Stimulated activated CD8-positive, alpha-beta memory T cell treated with anti-CD3 and anti-CD28 coated beads, Interleukin-2, amount 100 ng/mL, for 48 hours (primary cell): ENCODE data around the gene CHRNB2.

Experiments
- DNase-seq, 2 donors: peaks; one replicate each; pipeline ENCODE4 v3.0.0-alpha.2; 2020; ENCODE audit warnings: low read depth in 2 of 2

Gene CHRNB2

GRCh38 chr1:154611150-154611862, 43.7 kb downstream of the CHRNB2 start:
- DNase-seq = no peak

DNA sequence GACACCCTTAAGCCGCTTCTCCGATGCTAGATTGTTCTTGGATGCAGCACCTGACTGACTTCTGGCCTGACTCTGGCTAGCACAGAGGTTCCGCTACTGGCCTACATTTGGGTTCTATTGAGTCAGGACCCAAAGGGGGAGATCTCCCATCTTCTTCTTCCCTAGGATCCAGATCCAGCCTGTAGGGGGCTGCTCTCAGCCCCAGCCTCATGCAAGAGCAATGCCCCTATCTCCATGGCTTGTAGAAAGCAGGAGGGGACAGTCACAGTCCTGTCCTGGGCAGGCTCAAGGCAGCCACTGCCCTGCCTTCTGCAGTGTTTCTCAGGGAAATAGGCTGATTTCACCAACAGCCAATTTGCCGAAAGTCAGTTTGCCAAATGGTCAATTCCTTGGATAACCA, 46.7 kb downstream of the CHRNB2 start:
- no peak for DNase-seq

- no peak for DNase-seq
These were observed 47.3 kb downstream of the CHRNB2 start for GRCh38 chr1:154614901-154615300.

DNA sequence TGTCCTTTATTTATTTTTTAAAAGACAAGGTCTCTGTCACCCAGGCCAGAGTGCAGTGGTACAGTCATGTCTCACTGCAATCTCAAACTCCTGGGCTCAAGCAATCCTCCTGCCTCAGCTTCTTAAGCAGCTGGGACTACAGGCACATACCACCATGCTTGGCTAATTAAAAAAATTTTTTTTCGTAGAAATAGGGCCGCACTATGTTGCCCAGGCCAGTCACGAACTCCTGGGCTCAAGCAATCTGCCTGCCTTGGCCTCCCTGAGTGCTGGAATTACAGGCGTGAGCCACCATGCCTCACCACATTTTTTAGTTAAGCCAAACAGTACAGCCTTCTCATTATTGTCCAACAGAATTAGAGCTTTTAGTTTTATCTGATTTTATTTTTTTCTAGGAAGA, 47.8 kb downstream of the CHRNB2 start:
- no peak for DNase-seq

GRCh38 chr1:154616659-154617345, 49.2 kb downstream of the CHRNB2 start:
- DNase-seq = no peak

GRCh38 chr1:154619181-154619948, 51.8 kb downstream of the CHRNB2 start:
- no peak for DNase-seq

- DNase-seq = no peak
These were observed 53.2 kb downstream of the CHRNB2 start for GRCh38 chr1:154620751-154621150.

DNA sequence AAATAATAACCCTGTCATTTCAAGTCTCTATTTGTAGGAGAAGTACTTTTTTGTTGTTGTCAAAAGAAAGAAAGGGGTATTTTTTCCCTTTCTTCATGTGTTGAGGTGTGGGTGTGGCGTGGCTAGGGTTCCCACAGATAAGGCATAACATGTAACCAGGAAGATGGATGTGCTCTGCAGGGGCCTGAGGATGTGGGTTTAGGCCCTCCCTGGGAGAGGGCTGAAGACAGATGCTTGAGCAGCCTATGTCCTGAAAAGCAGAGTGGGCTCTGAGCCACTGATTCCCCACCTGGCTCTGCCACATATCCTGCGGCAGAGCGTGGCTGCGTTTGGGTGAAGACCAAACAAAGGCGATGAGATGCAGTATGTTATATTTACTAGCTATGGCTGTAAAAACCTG, 54.3 kb downstream of the CHRNB2 start:
- no peak for DNase-seq

GRCh38 chr1:154622503-154623039, 55.0 kb downstream of the CHRNB2 start:
- no peak for DNase-seq

- no peak for DNase-seq
These were observed 55.8 kb downstream of the CHRNB2 start for GRCh38 chr1:154623358-154623757.

DNA sequence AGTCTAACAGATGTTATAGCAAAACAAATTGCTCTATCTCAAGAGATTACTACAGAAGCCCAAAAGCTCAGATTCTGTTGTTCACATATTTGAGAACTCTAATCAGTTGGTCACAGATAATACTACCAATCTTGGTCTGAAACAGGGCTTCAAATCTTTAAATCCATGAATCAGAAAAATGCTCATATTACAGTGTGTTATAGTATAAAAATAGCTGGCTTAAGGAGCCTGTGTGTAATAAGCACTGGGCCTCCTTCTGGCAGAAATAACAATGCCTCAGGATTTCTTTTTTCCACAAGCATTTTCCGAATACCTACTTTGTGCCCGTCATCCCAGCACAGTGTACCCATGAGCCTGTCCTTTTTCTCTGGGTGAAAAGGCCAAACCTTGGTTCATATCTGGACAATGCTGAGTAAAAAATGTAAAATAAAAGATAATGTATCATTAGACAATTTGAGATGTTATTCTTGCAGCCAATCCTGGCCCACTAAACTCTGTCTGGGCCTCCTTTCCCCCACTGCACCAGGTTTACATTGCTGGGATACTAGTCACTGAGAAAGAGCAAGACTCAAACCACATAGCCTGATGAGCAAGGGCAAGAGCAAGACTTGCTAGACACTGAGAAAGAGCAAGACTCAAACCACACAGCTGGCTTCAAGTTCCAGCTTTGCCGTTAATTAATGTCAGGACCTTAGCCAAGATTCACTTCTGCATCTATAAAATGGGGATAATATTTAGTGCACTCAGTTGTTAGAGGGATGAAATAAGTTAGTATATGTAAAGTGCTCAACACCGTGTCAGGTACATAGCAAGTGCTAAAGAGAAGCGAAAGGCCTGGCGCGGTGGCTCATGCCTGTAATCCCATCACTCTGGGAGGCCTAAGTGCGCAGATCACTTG, 57.4 kb downstream of the CHRNB2 start:
- DNase-seq = no peak

- no peak for DNase-seq
These were observed 59.1 kb downstream of the CHRNB2 start for GRCh38 chr1:154626456-154627256.

DNA sequence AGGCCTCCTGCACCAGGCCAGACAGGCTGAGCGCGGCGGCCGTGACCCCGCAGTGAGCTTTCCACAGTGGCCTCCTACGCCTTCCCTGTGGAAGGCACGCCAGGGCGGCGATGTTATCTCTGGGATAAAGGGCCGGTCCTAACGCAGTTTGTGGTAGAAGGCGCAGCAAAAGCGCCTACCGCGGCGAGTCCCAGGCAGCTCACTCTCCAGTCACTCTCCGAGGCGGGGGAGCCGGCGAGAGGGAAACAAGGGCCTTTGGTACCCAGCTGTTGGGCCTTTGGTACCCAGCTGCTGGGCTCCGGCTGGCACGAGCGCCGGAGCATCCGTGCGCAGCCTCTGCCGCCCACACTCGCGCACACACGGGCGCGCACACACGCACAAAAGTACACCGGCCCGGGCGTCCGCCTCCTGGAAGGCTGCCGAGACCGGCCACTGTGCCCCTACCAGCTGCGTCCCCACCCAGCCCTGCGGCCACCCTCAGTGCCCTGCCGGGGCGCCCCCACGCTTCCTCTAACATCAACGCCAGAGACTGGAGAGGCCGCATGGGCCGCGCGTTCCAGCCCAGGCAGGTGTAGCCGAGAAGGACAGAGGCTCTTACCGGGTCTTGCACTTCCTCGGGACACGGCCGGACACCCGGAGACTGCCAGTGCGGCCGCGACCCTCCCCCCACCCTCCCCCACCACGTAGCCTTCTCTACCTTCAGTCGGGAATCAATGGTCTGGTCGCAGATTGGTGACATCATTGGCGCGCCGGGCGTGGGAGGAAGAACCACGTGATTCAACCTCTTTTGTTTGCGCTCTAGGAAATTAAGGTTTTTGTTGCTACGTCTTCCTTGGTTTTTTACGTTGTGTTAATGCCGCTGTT, 59.9 kb downstream of the CHRNB2 start:
- DNase-seq = peak; percentile 86 to 90

DNA sequence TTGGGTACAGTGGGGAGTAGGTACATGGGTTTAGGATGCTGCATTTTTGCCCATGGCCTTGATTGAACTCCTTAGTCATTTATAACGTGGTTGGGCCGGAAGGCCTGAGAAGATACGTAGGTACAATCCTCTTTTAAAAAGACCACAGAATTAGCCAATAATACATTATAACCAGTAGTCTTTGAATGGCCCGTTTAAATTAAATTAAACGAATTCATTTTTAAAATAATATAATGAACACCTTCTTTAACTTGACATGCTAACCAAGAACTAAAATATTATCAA, 60.5 kb downstream of the CHRNB2 start:
- DNase-seq = no peak

- no peak for DNase-seq
These were observed 61.6 kb downstream of the CHRNB2 start for GRCh38 chr1:154629061-154629674.
